ENCODE measurements around the gene RDH5. TPM values are rescaled to one million over a fixed set of nuclear protein-coding genes. Genes with fewer than 3 reads are reported as not detected.

The RDH5 gene
- total RNA-seq, 1 experiment from 2014 or later = 6.7 TPM

- BruUV-seq (replicated peaks) = no TSS peak
- ChIA-PET CTCF (interaction anchor here (0.5 kb wide), 1 partner anchor 528 kb away, joined by 5 read pairs; no protein-coding TSS in a partner anchor), POLR2A (ENCODE audit: low non-redundant PET) (interaction anchor here (0.6 kb wide), 1 partner anchor 180 kb away, joined by 4 read pairs; no protein-coding TSS in a partner anchor)
- no peak for TF ChIP-seq EZH2 (IDR thresholded peaks at IDR 0.05; ENCODE audit: borderline replicate concordance, low read depth, low read length, poor library complexity, severe bottlenecking)
- no peak for TF ChIP-seq CTCF (conservative IDR thresholded peaks at IDR 0.05; ENCODE audit: low read depth, low read length)
- Histone ChIP-seq H3K27me3 (replicated peaks; ENCODE audit: insufficient read depth, low read depth, low read length, poor library complexity) (no peaks in the 10 kb centered on the region), H3K4me3 (ENCODE audit: low read depth, low read length, poor library complexity, severe bottlenecking) (no peak overlapping the region), H3K27ac (ENCODE audit: low read depth, low read length, poor library complexity, severe bottlenecking) (no peak overlapping the region), H3K9me3 (ENCODE audit: low read depth, low read length, poor library complexity, severe bottlenecking) (no peaks in the 10 kb centered on the region), H3K36me3 (ENCODE audit: insufficient read depth, low read length, poor library complexity, severe bottlenecking) (no peaks in the 10 kb centered on the region), H3K4me1 (ENCODE audit: insufficient read depth, low read length, poor library complexity, severe bottlenecking) (no peaks in the 10 kb centered on the region)
- intact Hi-C loops (cut with micrococcal nuclease; ENCODE audit: unreplicated experiment) = no loop called here
- DNase-seq (ENCODE audit: low spot score) = no peak
Observed at GRCh38 chr12:55698241-55698955, 21.8 kb upstream of the RDH5 start.

GRCh38 chr12:55698965-55699364, 21.2 kb upstream of the RDH5 start:
- H3K4me1 ChIP-seq (ENCODE audit: insufficient read depth, low read length, poor library complexity, severe bottlenecking) = peaks cover 2% of the 10 kb centered on the region
- DNase-seq (ENCODE audit: low spot score) = no peak
- H3K9me3 ChIP-seq (ENCODE audit: low read depth, low read length, poor library complexity, severe bottlenecking) = no peaks in the 10 kb centered on the region
- no peaks in the 10 kb centered on the region for H3K27me3 ChIP-seq (replicated peaks; ENCODE audit: insufficient read depth, low read depth, low read length, poor library complexity)
- H3K4me3 ChIP-seq (ENCODE audit: low read depth, low read length, poor library complexity, severe bottlenecking) = no peak overlapping the region
- intact Hi-C loops (cut with micrococcal nuclease; ENCODE audit: unreplicated experiment) = no loop called here
- no peaks in the 10 kb centered on the region for H3K36me3 ChIP-seq (ENCODE audit: insufficient read depth, low read length, poor library complexity, severe bottlenecking)
- H3K27ac ChIP-seq (ENCODE audit: low read depth, low read length, poor library complexity, severe bottlenecking) = no peak overlapping the region
- no peak for TF ChIP-seq CTCF (conservative IDR thresholded peaks at IDR 0.05; ENCODE audit: low read depth, low read length)
- POLR2A ChIA-PET (ENCODE audit: low non-redundant PET) = interaction anchor here (0.5 to 0.6 kb wide), 2 partner anchors 180 to 931 kb away, joined by 4 to 8 read pairs; partner anchors contain the start of gene BAZ2A
- no TSS peak for BruUV-seq (replicated peaks)
- CTCF ChIA-PET = no interaction called here

GRCh38 chr12:55699471-55700055, 20.6 kb upstream of the RDH5 start:
- BruUV-seq (replicated peaks) = no TSS peak
- intact Hi-C loops (cut with micrococcal nuclease; ENCODE audit: unreplicated experiment) = no loop called here
- no peaks in the 10 kb centered on the region for H3K9me3 ChIP-seq (ENCODE audit: low read depth, low read length, poor library complexity, severe bottlenecking)
- no peak overlapping the region for H3K27ac ChIP-seq (ENCODE audit: low read depth, low read length, poor library complexity, severe bottlenecking)
- H3K27me3 ChIP-seq (replicated peaks; ENCODE audit: insufficient read depth, low read depth, low read length, poor library complexity) = no peaks in the 10 kb centered on the region
- no peak for TF ChIP-seq EZH2 (IDR thresholded peaks at IDR 0.05; ENCODE audit: borderline replicate concordance, low read depth, low read length, poor library complexity, severe bottlenecking)
- TF ChIP-seq CTCF (conservative IDR thresholded peaks at IDR 0.05; ENCODE audit: low read depth, low read length) = no peak
- ChIA-PET POLR2A (ENCODE audit: low non-redundant PET) (interaction anchor here (0.5 to 0.7 kb wide), 2 partner anchors 44 to 930 kb away, joined by 3 to 8 read pairs; partner anchors contain the start of gene BAZ2A), CTCF (interaction anchor here (0.6 kb wide), 1 partner anchor 262 kb away, joined by 3 read pairs; no protein-coding TSS in a partner anchor)
- no peaks in the 10 kb centered on the region for H3K36me3 ChIP-seq (ENCODE audit: insufficient read depth, low read length, poor library complexity, severe bottlenecking)
- no peak for DNase-seq (ENCODE audit: low spot score)
- no peak overlapping the region for H3K4me3 ChIP-seq (ENCODE audit: low read depth, low read length, poor library complexity, severe bottlenecking)
- H3K4me1 ChIP-seq (ENCODE audit: insufficient read depth, low read length, poor library complexity, severe bottlenecking) = peaks cover 8% of the 10 kb centered on the region

All from A673 (cell line).